Inflammatory macrophage (primary cell): ENCODE data around the gene RFTN1.

ENCODE experiments used
- DNase-seq, 2 donors: peaks; one replicate each; pipeline ENCODE4 v3.0.0-alpha.2; 2020 to 2022

The RFTN1 gene

DNA sequence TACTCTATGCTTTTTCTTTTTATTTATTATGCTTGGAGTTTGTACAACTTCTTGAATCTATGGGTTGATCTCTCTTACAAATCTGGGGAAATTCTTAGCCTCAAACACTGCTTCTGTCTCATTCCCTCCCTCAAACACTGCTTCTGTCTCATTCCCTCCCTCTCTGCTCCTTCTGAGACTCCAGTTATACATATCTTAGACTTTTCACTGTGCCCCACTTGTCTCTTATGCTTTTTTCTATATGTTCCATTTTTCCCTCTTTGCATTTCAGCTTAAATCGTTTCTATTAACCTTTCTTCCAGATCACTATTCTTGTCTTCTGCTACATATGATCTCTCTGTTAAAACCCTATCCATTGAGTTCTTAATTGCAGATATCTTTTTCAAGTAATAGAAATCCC, 50.4 kb downstream of the RFTN1 start:
- no peak for DNase-seq

- DNase-seq, result no peak
Observed at GRCh38 chr3:16462679-16463078, 50.8 kb downstream of the RFTN1 start.

GRCh38 chr3:16461463-16462245, 51.8 kb downstream of the RFTN1 start:
- no peak for DNase-seq

DNA sequence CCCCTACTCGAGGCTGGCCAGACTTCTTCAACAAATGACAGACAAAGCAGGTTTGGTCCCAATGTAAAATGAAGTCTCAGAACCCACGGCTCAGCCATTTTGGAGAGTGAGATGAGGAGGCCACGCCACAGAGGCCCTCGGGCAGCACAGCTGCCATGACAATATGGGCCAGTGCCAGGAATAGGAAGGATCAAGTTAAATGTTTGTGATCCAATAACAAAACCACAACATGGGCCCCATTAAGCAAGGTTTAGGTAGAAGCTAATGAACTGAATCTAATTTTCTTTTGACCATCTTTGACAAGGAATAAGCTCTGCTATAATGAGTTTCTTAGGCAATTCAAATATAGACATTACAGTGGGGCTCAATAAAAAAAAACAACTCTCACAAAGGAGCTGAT, 52.6 kb downstream of the RFTN1 start:
- no peak for DNase-seq

- no peak for DNase-seq
Observed at GRCh38 chr3:16460273-16460672, 53.2 kb downstream of the RFTN1 start.

DNA sequence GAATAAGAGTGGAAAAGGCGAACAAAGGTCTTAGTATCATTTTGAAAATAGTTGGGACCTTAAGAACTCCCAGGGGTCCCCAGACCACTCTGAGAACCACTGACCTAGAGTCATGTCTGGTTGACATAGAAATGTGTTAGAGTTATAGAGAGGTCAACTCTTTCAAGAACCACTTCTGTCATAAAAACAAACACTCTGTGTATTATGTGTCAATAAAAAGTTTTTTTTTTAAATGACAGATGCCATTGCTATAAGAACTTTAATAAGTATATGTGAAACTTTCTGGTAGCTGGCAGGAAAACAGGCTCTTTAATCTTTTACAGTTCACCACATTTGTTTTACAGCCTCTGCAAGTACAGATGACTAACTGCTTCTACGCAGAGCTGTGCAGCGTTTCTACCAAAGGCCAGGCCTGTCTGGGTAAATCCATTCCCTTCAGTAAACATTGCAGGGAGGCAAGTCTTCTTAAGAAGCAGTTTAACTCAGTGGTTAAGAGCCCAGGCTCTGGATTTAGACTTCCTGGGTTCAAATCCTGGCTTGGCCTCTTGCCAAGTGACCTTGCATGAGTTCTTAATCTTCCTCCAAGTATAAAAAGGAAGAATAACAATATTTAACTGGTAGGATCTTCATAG, 56.6 kb downstream of the RFTN1 start:
- no peak for DNase-seq

DNA sequence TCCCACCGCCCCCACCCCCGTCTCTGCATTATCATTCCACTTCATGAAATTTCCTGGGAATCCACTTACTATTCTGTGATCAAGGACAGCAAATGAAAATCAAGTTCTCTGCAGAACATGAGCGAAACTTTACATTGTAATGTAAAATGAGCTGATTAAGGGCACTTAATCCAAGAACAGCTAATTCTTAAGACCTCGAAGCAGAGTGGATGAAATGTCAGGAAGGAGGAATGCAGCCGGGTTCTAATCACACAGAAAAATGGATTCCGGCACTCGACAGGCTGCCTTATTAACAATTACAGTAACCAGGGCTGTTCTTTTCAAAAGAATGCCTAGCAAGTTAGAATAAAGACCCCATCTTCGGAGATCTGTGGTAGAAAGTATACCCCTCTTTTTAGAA, 57.5 kb downstream of the RFTN1 start:
- DNase-seq, result no peak

- DNase-seq, result no peak
Observed at GRCh38 chr3:16455001-16455400, 58.5 kb downstream of the RFTN1 start.

GRCh38 chr3:16452261-16452660, 61.2 kb downstream of the RFTN1 start:
- no peak for DNase-seq

- no peak for DNase-seq
Observed at GRCh38 chr3:16449369-16449768, 64.1 kb downstream of the RFTN1 start.

GRCh38 chr3:16448639-16449070, 64.8 kb downstream of the RFTN1 start:
- peak in 1 of 2 donors; percentile 42 for DNase-seq

- no peak for DNase-seq
Observed at GRCh38 chr3:16447135-16447534, 66.4 kb downstream of the RFTN1 start.

- DNase-seq, result no peak
Observed at GRCh38 chr3:16444344-16444743, 69.2 kb downstream of the RFTN1 start.

GRCh38 chr3:16442730-16443129, 70.8 kb downstream of the RFTN1 start:
- DNase-seq, result no peak

GRCh38 chr3:16441371-16441875, 72.1 kb downstream of the RFTN1 start:
- peak in 1 of 2 donors; percentile 27 for DNase-seq

- DNase-seq, result no peak
Observed at GRCh38 chr3:16439848-16440708, 73.4 kb downstream of the RFTN1 start.

GRCh38 chr3:16439163-16439847, 74.2 kb downstream of the RFTN1 start:
- DNase-seq, result peak; percentile 70 to 75

GRCh38 chr3:16437640-16438039, 75.9 kb downstream of the RFTN1 start:
- no peak for DNase-seq

- DNase-seq, result no peak
Observed at GRCh38 chr3:16433701-16434151, 79.8 kb downstream of the RFTN1 start.

GRCh38 chr3:16432714-16433113, 80.8 kb downstream of the RFTN1 start:
- no peak for DNase-seq

DNA sequence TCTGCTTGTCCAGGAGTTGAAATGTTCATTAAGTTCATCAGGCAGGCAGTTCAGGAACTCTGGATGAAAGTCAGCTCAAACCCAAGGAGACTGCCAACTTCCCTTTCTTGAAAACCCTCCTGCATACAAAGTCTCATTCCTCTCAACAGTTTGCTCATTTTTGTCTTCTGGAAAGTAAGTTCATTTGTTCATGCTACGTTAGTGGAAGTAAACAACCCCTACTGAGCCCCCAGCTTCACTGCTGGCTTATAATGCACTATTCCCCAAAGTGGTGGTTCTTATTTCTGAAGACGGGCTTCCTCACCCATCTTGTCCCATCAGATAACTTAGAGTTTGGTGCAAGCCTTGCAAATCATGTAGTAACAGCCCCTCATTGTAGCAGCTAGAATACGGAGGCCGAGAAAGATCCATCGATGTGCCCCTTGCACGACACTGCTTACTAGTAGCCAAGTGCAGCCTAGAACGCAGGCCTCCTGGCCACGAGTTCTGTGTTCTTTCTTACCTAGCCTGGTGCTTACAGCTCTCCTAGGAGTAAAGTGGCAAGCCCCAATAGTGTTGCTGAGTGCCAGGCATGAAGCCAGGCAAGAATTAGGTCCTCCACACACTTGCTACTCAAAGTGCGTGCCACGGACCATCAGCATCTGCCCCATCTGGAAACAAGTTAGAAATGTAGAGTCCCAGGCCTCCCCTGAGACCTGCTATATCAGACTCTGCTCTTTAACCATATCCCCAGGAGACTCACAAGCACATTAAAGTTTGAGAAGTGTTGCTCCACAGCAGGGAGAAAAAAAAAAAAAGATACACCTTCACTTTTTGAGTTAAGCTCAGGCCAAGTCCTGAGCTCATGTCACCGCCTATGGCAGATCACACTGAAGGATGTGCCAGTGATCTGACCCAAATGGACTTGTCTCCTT, 82.5 kb downstream of the RFTN1 start:
- DNase-seq, result no peak
